ENCODE measurements around the gene TMEM165.
A peak's percentile ranks its signal among the peaks of the same experiment; 100 is the strongest.
"Not testable (repeated sequence)": the region's sequence is repeated elsewhere in the genome, so short reads cannot be mapped to it uniquely, and the experiment has no call there.

The TMEM165 gene

GRCh38 chr4:55395529-55396307, at the start of gene TMEM165:
TSS of gene TMEM165 (plus strand) at chr4:55395957. CDS start at chr4:55396190, 233 bp downstream.
- peak; percentile 90 for DNase-seq

- peak; percentile 83 for DNase-seq
Observed at GRCh38 chr4:55345980-55346850, 49.5 kb upstream of the TMEM165 start, which contains the start of gene SRD5A3. TSS of gene SRD5A3 (plus strand) at chr4:55346242. CDS start at chr4:55346337, 95 bp downstream.

GRCh38 chr4:55346851-55347255, 48.9 kb upstream of the TMEM165 start:
- no peak for DNase-seq

- no peak for DNase-seq
Observed at GRCh38 chr4:55347610-55348228, 48.0 kb upstream of the TMEM165 start.

- no peak for DNase-seq
Observed at GRCh38 chr4:55348466-55348865, 47.3 kb upstream of the TMEM165 start.

GRCh38 chr4:55350870-55351269, 44.9 kb upstream of the TMEM165 start:
- not testable (repeated sequence) for DNase-seq

GRCh38 chr4:55351824-55352223, 43.9 kb upstream of the TMEM165 start:
- DNase-seq, result no peak

- DNase-seq, result no peak
Observed at GRCh38 chr4:55352726-55353125, 43.0 kb upstream of the TMEM165 start.

GRCh38 chr4:55353228-55353747, 42.5 kb upstream of the TMEM165 start:
- DNase-seq, result not testable (repeated sequence)

GRCh38 chr4:55354648-55355047, 41.1 kb upstream of the TMEM165 start:
- no peak for DNase-seq

GRCh38 chr4:55355555-55355954, 40.2 kb upstream of the TMEM165 start:
- DNase-seq, result no peak

GRCh38 chr4:55356991-55357461, 38.7 kb upstream of the TMEM165 start:
- DNase-seq, result no peak

- DNase-seq, result no peak
Observed at GRCh38 chr4:55358246-55358645, 37.5 kb upstream of the TMEM165 start.

- DNase-seq, result no peak
Observed at GRCh38 chr4:55358668-55359067, 37.1 kb upstream of the TMEM165 start.

GRCh38 chr4:55359397-55359916, 36.3 kb upstream of the TMEM165 start:
- no peak for DNase-seq

GRCh38 chr4:55362938-55363337, 32.8 kb upstream of the TMEM165 start:
- not testable (repeated sequence) for DNase-seq

GRCh38 chr4:55363691-55364351, 31.9 kb upstream of the TMEM165 start:
- no peak for DNase-seq

GRCh38 chr4:55364691-55365344, 30.9 kb upstream of the TMEM165 start:
- no peak for DNase-seq

- no peak for DNase-seq
Observed at GRCh38 chr4:55365345-55365728, 30.4 kb upstream of the TMEM165 start.

- no peak for DNase-seq
Observed at GRCh38 chr4:55366621-55367020, 29.1 kb upstream of the TMEM165 start.

- DNase-seq, result no peak
Observed at GRCh38 chr4:55367084-55367722, 28.6 kb upstream of the TMEM165 start.
